HTR-8/SVneo (cell line): ENCODE data around the gene ACP1.

Experiments
- DNase-seq: peaks from one replicate; pipeline ENCODE4 v3.0.0; 2011; ENCODE audit warnings: low spot score, mixed read lengths; ENCODE audit not compliant: insufficient read length
- FAIRE-seq: peaks from 2 replicates; lab custom pipeline; 2011; peaks lifted over from hg19 to GRCh38; lab: Jason Lieb, UNC

Gene ACP1

DNA sequence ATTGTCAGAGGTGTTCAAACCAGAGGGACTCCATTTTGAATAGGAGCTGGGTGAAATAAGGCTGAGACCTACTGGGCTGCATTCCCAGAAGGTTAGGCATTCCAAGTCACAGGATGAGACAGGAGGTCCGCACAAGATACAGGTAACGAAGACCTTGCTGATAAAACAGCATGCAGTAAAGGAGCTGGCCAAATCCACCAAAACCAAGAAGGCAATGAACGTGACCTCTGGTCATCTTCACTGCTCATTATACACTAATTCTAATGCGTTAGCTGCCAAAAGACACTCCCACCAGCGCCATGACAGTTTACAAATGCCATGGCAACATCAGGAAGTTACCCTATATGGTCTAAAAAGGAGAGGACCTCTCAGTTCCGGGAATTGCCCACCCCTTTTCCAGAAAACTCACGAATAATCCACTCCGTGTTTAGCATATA lies 11.5 kb upstream of the ACP1 start:
- no peak for DNase-seq
- FAIRE-seq, result no peak

DNA sequence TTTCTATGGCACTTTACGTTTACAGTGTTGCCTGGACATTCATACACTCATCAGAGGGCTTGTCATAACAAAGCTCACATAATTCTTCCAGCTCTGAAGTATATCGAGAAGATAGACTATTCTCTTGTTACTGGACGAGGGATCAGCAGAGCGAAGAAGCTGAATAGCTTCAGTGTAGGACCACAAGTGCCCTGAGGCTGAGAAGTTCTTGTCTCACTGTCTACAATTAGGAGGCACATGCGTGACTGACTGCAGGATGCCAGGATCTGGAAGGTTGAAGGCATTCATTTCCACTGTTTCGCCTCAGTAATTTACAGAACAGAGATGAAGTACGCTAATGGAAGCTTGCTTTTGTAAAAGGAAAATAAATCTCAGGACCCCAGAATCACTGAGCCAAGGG lies 10.5 kb upstream of the ACP1 start:
- DNase-seq (no peak), FAIRE-seq (peak; percentile 26)

DNA sequence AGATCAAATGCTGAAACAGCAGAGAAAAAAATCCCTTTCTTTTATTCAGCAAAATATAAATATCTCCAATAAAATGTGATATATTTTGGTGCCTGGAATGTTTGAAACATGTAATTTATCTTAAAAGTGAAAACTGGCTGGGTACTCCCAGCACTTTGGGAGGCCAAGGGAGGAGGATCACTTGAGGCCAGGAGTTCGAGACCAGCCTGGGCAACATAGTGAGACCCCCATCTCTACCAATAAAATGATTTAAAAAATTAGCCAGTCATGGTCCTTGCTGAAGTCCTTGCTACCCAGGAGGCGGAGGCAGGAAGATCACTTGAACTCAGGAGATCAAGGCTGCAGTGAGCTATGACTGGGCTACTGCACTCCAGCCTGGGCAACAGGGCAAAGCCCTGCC lies 9.6 kb upstream of the ACP1 start:
- no peak for DNase-seq
- FAIRE-seq, result no peak

DNA sequence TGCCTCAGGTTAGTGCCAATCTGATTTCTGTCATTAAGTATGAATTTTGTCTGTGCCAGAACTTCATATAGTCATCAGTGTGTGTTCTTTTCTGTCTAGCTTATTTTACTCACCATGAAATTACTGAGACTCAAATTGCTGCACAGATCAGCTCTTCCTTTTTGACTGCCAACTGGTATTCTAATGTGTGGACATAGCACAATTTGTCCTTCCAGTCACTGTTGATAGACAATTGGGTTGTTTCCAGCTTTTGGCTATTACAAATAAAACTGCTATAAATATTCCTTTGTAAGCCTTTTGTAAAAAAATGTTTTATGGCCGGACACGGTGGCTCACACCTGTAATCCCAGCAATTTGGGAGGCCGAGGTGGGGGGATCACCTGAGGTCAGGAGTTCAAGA lies 8.7 kb upstream of the ACP1 start:
- DNase-seq (no peak), FAIRE-seq (no peak)

DNA sequence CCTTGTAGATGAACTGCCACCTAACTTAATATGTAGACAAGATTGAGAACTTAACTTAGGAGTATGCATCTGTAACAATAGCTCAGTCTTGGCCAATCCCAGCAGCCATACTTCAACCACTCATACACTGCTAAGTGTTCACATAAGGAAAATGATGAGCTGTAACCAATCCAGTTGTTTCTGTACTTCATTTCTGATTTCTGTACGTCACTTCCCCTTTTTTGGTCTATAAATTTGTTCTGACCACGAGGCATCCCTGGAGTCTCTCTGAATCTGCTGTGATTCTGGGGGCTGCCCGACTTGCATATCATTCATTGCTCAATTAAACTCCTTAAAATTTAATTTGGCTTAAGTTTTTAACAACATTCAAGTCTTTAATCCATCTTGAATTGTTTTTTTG lies 7.3 kb upstream of the ACP1 start:
- DNase-seq, result no peak
- no peak for FAIRE-seq

DNA sequence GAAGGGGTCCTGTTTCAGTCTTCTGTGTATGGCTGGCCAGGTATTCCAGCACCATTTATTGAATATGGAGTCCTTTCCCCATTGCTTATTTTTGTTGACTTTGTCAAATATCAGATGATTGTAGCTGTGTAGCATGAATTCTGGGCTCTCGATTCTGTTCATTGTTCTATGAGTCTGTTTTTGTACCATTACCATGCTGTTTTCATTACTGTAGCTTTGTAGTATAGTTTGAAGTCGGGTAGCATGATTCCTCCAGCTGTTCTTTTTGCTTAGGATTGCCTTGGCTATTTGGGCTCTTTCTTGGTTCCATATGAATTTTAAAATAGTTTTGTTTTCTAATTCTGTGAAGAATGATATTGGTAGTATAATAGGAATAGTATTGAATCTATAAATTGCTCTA lies 6.9 kb upstream of the ACP1 start:
- DNase-seq (no peak), FAIRE-seq (no peak)

DNA sequence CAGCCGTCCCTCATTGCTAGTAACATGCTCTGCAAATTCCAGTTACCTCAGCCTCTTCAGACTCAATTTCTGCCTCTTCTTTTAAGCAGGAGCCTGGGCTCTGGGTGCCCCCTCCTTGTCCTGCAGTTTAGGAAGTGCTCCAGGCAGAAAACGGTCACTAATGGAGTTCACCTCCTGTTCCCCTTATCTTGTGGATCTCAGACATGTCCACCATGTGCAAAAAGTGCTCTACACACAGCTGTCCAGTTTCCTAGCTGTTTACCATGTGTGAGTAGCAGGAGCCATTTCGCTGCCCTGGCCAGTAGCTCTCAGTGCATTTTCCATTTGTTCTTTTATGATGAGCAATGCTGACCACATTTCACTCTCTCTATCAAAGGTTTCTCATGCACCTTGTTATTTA lies 5.8 kb upstream of the ACP1 start:
- FAIRE-seq (no peak), DNase-seq (no peak)

DNA sequence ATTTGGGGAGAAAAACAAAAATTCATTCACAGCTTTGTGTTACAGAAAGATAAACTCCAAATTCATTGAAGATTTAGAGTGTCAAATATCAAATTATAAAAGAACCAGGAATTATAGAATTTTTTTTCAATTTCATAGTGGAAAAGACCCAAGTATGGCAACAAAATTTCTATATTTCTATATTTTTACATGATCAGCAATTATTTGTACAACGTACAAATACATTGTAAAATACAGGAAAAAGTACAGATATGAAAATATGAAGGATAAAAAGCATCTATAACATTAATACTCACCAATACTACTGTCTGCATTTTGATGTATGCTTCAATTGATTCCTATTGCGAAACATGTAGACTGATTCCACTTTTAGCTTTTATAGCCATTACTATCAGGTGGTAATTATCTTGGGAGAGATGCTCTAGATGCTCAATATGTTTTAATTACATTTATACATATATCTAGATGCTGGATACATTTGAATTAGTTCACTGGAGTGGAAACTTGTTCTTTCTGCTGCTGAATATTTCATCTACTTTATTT lies 4.9 kb upstream of the ACP1 start:
- DNase-seq, result no peak
- no peak for FAIRE-seq

DNA sequence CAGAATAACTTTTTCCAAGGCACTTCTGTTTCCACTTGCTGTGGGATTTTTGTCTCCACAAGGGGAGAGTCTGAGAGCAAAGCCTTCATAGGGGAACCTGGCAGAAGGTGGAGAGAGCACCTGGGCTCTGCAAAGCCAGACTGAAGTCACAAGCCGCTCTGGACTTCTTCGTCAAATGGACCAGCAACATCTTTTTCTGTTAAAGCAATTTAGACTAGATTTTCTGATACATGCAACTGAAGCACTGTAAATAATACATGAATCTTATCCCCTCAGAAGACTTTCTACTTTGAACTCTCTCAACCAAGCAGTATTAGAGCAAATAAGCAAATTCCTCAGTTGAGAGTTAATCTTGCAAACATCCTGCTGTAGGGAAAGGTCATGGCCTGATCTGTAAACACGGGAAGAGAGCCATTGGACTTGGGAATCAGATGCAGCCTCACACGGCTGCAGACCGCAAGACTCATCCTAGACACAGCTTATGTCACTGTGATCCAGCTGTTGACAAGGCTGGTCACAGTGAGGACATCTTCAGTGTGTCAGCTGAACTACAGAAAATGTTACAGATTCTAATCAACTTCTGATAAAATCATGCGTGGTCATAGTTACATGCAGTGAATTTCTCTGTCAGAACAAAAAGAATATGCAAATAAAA lies 4.1 kb upstream of the ACP1 start:
- FAIRE-seq (peak; percentile 76), DNase-seq (no peak)

DNA sequence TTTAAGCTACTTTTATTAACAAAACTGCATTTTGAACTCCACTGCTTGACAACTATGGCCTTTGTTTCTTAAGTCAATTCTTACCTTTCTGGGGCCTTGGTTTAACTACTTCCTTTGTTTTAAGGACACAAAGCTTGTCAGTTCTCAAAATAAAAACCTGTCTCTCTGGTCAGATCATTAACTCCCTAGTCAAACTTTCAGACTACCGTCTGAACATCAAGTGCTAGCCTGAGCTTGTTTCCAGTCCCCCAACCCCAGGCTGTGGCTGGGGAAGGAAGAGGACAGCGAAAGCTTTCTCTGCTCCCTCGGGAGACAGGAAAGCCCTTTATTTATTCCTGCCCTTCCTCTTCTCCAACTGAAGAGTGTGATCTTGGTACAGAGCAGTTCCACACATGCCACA lies 2.6 kb upstream of the ACP1 start:
- DNase-seq (no peak), FAIRE-seq (no peak)

DNA sequence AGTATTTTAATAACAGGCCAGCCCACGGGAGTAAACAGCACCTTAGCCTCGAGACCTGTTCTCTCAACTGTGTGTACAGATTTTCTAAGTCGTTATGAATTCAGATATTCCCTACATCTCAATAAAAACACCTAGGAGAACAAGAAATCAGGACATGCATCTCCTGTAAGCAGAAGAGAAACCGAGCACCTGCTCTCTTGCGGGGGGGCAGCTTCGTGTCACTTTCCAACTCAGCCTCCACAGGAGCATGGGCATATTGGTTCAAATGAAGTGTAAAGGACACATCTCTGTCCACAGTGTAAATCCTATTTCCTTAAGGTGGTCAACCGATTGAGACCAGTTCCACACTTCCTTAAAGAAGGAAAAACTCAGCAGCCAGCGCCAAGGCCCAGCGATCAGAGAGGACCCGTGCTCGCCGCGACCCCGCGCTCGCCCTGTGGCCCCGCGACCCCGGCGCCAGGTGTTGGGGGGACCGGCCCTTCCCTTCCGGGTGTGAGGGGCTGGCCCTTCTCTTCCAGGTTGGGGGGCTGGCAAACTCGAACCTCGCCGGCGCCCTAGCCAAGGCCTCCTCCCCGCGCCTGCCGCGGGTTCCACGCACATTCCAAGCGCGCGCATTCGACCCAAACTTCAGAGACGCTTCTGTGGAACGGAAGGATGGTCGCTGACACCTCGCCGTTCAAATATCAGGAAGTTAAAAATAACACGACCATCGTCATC lies 1.6 kb upstream of the ACP1 start:
- FAIRE-seq (no peak), DNase-seq (no peak)

DNA sequence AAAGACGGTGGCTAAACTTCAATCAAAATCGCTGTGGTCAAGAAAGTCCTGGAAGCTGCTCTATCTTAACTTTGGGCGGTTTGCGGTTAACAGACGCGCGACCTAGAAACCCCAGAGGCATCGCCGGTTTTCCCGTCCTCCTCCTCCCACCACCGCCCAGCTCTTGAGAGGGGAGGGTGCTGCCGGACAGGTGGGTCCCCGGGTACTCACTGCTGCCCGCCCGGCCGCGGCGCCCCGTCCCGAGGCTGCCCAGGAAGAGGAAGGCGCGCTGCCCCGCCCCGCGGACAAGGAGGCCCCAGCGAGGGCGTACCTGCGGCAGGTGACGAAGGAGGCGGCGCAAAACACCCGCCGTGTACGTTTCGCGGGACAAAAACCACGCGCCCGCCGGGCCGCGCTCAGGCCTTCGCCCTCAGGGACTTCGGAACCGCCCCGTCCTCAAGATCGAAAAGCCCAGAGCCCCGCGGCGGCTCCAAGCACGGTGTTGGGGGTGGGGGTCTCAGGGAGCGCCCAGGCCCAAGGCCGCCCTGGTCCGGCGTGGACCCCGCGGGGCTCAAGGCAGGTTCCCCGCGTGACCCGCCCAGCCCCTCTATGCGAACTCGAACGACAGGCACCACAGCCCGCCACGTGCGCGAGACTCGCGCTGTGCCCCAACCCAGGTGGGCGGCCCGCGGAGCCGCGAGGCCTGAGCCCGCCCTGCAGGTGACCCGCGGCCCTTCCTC lies 814 bp upstream of the ACP1 start, which contains the start of gene SH3YL1:
SH3YL1 (minus strand) TSS at position 259 of the 719 bp plus-strand sequence; CDS start at position 211, 48 bp downstream.
- FAIRE-seq (no peak), DNase-seq (peak; percentile 15)

DNA sequence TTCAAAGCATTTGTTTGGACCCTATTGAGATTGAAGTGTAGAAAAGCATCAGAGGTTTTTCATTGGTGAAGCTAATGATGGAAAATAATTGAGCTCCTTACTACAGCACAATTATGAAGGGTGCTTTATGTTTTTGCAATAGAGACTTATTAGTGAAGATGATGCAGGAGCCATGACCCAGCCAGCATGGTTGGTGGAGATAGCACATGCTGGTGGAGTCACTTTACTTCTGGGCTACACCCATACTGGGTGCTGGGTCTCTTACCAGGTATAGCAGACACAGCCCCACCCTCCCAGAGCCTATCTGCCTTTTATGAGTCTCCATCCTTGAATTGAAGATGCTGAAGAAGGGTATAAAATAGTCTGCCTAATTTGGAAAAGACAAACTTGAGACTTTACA lies 3.6 kb downstream of the ACP1 start:
- FAIRE-seq (no peak), DNase-seq (no peak)

DNA sequence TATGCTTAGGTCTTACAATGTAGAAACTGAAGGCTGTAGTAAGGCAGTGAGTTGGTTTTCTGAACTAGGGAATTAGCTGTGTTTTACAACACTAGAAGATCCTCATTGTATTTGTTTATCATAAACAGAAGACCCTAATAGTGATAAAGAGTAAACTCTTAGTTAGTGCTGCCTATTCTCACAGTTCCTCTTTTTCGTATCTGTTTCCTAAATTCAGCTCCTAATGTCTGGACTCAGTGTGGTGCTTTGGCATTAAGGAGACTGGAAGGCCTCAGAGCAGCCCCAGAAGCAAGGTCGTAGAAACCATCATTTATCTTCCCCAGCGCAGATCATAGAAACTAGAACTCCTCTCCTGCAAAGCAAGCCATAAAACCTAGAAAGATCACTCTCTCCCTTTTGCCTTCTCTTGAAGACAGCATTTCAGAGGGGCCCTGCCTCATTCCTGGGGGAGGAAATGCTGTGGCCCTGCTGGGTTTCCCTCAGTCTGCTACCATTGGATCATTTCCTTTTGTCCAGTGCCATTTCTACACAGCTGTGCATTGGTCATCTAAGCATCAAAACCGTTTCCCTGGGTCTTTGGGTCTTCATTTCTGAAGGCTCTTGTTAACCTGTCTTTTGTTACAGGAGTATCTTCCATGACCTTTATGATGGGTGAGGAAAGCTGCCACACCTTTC lies 4.7 kb downstream of the ACP1 start:
- FAIRE-seq (no peak), DNase-seq (no peak)

DNA sequence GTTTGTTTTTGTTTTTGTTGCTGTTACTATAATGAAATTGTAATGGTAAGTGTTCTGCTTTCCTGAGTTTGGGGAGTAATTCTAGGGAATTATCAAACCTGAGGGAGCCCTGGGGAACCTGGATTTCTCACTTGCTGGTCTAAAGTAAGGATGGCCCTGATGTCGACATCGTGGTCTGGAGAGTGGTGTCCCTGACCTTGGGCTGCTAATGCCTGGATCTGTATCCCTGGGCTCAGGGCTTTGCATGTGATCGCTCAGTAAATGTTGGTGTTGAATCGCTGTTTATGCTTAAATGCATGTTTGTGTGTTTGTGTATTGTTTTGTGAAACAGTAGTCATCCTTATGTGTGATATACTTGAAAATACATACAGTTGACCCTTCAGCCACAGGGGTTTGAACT lies 6.1 kb downstream of the ACP1 start:
- DNase-seq (no peak), FAIRE-seq (peak; percentile 62)

DNA sequence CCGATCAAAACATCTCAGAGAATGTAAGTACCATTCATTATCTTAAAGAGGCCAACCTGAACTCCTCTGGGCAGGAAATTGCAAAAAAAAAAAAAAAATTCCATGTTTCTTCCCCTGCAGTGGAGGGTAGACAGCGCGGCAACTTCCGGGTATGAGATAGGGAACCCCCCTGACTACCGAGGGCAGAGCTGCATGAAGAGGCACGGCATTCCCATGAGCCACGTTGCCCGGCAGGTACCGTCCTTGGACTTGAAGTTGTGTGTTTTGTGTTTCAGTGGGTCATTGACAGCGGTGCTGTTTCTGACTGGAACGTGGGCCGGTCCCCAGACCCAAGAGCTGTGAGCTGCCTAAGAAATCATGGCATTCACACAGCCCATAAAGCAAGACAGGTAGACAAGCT lies 7.2 kb downstream of the ACP1 start:
- no peak for DNase-seq
- no peak for FAIRE-seq

DNA sequence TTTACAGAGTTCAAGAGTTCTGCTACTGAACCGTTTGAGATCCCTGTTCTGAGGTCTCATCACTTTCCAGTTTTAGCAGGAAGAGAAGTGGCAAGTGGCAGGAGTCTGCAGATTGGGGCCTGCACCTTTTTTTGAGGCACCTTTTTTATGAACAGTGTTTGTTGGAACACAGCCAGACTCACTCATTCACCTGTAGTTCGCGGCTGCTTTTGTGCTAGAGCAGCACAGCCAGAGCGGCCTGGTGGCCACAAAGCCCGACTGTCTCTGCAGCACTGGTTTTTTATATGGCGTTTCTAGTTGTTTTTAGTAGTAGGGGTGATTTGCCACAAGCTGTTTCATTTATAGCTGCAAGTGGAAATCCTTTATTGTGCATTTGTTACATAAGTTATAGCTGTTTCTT lies 8.6 kb downstream of the ACP1 start:
- no peak for DNase-seq
- FAIRE-seq, result no peak

DNA sequence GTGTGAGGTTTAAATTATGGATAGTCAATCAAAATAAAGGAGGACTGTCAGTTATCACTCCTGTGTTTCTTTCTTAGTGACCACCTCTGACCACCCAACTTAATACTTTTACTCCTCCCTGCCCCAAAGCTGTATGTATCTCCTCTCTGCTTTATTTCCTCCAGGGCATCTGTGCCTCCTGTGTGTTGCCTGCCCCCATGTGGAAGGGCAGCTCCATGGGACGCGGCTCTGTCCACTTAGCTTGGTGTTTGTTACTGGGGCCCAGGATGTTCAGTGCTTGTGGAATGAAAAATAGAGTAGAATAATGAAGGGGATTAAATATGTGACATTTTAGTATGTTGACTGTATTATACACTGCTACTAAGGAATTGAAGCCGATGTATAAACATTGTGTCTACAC lies 9.8 kb downstream of the ACP1 start:
- FAIRE-seq, result no peak

DNA sequence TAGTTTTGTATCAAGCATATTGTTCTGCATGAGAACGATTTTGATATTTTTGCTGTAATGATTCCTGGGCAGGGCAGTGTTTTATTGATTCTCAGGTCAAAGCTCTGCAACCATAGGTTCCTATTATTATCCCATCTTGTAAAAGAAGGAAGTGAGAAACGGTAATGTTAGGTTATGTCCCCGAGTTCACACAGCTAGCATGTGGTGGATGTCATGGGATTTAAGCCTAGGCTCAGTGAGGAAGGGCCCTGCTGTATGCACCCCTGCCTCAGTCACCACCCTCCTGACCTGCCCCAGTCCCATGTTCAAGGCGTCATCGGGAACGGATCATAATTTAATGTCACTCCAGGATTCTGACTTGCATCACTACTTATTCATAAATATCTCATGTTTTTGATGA lies 10.7 kb downstream of the ACP1 start:
- FAIRE-seq (peak; percentile 72), DNase-seq (no peak)

More for the DNA sequence above, 9.8 kb downstream of the ACP1 start:
- DNase-seq, result no peak

DNA sequence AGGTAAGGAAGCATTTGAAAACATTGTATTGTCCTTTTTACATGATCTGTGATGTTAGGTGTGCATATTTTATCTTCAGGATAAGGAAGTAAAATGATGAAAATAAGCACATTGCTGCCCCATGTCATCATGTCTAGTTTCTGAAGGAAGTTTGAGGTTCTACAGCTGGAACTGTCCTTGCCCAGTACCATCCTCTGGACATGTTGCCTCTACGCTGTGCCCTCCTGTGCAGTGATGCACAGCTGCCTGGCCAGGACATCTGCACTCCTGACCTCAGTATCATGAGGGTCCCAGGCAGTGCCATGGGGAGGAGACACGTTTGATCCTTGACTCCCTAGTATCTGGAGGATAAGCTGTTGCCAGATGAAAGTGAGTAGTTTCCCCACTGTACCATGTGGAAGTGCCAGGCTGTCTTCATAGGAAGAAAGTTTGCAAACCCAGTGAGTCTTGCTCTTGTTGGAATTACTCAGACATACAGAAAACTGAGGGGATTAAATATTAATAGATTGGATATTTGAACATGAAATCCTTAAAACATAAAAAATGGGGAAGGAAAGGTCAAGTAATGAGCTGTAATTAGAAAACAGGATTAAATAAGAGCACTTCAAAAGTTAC lies 13.7 kb downstream of the ACP1 start:
- FAIRE-seq, result peak; percentile 33

More for the DNA sequence above, 13.7 kb downstream of the ACP1 start:
- no peak for DNase-seq
